ENCODE results near the gene CEP72.

Gene CEP72

DNA sequence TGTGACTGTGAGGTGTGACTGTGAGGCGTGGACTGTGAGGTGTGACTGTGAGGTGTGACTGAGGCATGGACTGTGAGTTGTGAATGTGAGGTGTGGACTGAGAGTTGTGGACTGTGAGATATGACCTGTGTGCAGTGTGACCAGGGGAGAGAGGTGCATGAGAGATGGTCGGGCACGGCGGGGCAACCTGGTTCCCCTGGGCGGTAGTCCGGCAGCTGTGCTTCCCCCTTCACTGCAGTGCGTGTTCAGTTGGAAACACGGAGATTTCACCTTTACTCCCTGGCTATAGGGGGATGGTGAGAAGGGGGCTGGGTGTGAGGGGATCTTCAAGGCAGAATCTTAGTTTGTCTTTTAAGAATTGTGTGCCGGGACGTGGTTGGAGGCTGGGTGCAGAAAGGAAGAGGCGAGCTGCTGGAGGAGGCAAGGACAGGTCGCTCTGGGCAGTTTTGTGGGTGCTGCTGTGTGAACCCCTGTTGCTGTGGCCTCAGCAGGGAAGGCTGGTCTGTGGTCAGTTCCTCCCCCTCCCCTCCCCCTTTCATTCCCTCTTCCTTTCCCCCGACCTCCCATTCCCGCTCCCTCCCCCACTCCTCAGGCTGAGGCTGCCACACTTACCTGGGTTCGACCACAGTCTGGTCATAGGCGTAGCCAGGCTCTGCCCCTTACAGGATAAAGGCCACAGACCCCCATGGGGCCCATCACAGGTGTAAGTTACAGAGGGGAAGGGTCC, 39.3 kb downstream of the CEP72 start:
- TF ChIP-seq, protein P1, sequence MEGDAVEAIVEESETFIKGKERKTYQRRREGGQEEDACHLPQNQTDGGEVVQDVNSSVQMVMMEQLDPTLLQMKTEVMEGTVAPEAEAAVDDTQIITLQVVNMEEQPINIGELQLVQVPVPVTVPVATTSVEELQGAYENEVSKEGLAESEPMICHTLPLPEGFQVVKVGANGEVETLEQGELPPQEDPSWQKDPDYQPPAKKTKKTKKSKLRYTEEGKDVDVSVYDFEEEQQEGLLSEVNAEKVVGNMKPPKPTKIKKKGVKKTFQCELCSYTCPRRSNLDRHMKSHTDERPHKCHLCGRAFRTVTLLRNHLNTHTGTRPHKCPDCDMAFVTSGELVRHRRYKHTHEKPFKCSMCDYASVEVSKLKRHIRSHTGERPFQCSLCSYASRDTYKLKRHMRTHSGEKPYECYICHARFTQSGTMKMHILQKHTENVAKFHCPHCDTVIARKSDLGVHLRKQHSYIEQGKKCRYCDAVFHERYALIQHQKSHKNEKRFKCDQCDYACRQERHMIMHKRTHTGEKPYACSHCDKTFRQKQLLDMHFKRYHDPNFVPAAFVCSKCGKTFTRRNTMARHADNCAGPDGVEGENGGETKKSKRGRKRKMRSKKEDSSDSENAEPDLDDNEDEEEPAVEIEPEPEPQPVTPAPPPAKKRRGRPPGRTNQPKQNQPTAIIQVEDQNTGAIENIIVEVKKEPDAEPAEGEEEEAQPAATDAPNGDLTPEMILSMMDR (conservative IDR thresholded peaks at IDR 0.05; ENCODE audit: low read depth, low read length), result no peak
- DNase-seq (ENCODE audit: low read depth), result no peak
- H3K4me3 ChIP-seq (ENCODE audit: low read length), result no peak overlapping the region

DNA sequence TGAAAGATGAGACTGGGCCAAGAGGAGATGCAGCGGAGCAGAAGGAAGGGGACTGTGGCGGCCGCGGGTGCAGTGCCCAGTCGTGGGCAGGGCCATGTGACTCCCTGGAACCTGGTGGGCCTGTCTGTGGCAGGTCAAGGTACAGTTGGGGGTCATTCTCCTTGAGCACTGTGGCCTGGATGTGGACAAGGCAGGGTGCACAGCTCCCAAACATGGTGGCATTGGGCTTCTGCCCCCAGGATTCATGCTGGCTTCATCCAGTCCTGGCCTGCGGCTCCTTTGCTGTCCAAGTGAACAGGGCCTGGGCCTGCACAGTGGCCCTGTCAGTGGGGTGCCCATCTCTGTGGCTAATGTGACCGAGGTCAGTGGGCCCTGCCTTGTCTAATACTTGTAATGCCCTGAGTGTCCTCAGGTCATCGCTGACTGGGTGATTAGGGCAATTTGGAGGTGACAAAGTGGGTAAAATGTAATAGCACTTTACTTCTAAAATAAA, 39.9 kb downstream of the CEP72 start:
- H3K4me3 ChIP-seq (ENCODE audit: low read length), result no peak overlapping the region
- DNase-seq (ENCODE audit: low read depth), result no peak
- TF ChIP-seq, protein P1 (conservative IDR thresholded peaks at IDR 0.05; ENCODE audit: low read depth, low read length), result no peak

DNA sequence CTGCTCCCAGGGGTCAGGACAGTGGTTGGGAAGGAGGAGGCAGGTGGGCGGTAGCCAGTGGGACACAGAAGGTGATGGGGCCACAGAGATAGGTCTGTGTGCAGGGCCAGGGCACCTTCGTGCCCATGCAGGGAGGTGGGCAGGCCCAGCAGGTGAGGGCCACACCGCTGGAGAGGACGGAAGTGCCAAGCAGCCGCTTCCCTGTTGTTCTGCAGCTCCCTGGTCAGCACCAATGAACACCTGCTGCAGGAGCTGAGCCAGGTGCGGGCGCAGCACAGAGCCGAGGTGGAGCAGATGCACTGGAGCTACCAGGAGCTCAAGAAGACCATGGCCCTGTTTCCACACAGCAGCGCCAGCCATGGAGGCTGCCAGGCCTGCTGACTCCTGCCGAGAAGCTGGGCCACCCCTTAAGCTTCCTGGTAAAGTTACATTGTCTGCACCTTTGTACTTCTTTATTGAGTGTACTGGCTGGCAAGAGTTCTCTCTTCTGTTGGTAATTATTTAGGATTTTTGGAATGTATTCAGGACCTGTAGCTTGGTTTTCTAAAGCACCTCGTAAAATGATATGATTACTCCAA, 40.7 kb downstream of the CEP72 start:
- H3K4me3 ChIP-seq (ENCODE audit: low read length), result no peak overlapping the region
- TF ChIP-seq, protein P1 (conservative IDR thresholded peaks at IDR 0.05; ENCODE audit: low read depth, low read length), result no peak
- DNase-seq (ENCODE audit: low read depth), result no peak

DNA sequence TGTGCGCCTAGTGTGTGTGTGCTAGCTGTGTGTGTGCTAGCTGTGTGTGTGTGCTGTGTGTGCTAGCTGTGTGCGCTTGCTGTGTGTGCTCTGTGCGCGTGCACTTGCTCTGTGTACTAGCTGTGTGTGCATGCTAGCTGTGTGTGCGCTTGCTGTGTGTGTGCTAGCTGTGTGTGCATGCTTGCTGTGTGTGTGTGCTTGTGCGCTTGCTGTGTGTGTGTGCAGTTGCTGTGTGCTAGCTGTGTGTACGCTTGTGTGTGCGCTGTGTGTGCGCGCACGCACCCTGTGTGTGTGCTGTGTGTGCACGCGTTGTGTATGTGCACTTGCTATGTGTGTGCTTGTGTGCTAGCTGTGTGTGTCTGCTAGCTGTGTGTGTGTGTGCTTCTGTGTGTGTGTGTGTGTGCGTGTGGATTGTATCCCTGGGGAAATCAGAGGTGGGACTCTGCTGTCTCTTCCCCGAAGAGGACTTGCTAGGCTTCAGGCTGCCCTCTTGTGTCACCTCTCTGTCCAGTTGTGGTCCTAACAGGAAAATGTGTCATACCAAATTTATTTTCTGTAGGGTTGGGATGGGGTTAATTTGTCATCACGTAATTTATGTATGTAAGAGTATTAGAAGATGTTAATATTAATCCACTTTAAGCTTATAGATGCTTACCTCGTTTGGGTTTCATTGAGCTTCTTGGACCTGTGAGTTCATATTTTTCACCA, 42.1 kb downstream of the CEP72 start:
- TF ChIP-seq, protein P1 (conservative IDR thresholded peaks at IDR 0.05; ENCODE audit: low read depth, low read length), result no peak
- H3K4me3 ChIP-seq (ENCODE audit: low read length), result no peak overlapping the region
- DNase-seq (ENCODE audit: low read depth), result no peak

DNA sequence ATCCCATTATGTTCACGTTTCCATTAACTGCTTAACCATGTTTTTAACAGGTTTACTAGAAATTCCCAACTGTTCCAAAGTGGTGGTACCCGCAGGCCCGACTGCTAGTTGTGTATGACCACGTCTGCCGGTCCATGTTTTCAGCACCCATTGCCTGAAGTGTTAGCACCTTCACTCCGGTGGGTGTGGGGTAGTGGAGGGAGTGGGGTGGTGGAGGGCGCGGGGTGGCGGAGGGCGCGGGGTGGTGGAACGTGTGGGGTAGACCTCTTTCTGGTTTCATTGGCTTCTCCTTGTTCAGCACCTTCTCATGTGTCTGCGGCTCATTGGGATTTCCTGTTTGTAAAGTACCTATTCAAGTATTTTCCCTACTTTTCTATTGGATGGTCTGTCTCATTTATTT, 43.3 kb downstream of the CEP72 start:
- TF ChIP-seq, protein P1 (conservative IDR thresholded peaks at IDR 0.05; ENCODE audit: low read depth, low read length), result no peak
- H3K4me3 ChIP-seq (ENCODE audit: low read length), result no peak overlapping the region
- DNase-seq (ENCODE audit: low read depth), result no peak

DNA sequence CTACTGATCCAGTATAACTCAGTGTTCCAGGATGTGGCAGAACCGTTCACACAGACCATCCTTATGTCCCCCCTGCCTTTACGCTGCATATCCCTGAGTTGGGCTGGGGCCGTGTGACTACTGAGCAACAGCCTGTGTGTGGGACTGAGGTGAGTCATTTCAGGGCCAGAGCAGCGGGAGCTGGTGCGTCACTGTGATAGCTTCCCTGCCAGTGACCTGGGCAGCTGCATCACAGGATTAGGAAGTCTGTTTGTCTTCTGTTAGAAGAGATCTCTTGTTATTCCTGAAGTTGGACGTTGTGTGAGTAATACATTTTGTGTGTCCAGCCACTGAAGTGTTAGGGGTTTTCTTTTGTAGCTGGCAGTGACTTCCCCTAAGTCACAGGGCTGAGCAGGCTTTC, 45.4 kb downstream of the CEP72 start:
- no peak overlapping the region for H3K4me3 ChIP-seq (ENCODE audit: low read length)
- TF ChIP-seq, protein P1 (conservative IDR thresholded peaks at IDR 0.05; ENCODE audit: low read depth, low read length), result no peak
- DNase-seq (ENCODE audit: low read depth), result peak; percentile 87
